Ectodermal cell (in vitro differentiated cells): Measurements from ENCODE around the gene ABTB1.

Experiments used
- H3K27ac ChIP-seq: 2 replicates; pipeline ENCODE4 v1.7.0; 2013; ENCODE audit warnings: mild to moderate bottlenecking, low read depth, low read length; ENCODE audit not compliant: insufficient read depth, poor library complexity, severe bottlenecking
- H3K27me3 ChIP-seq: 2 replicates; pipeline ENCODE4 v1.7.0; 2013; ENCODE audit warnings: mild to moderate bottlenecking, low read length; ENCODE audit not compliant: insufficient read depth, control insufficient read depth, poor library complexity, severe bottlenecking
- H3K36me3 ChIP-seq: one replicate; pipeline ENCODE4 v1.7.0; 2013; ENCODE audit warnings: low read length; ENCODE audit not compliant: control insufficient read depth, insufficient read depth
- H3K4me1 ChIP-seq: one replicate; pipeline ENCODE4 v1.7.0; 2013; ENCODE audit warnings: low read length; ENCODE audit not compliant: control insufficient read depth, insufficient read depth
- H3K4me3 ChIP-seq: 2 replicates; pipeline ENCODE4 v1.7.0; 2013; ENCODE audit warnings: low read depth, low read length, control low read depth; ENCODE audit not compliant: insufficient read depth
- H3K9me3 ChIP-seq: 2 replicates; pipeline ENCODE4 v1.7.0; 2013; ENCODE audit warnings: mild to moderate bottlenecking, low read length, moderate library complexity; ENCODE audit not compliant: control insufficient read depth
- WGBS, 2 experiments: methylation state at CpG; one replicate each; pipeline ENCODE4 v1.1.7; 2013; ENCODE audit warnings: missing lambda C conversion rate in 2 of 2; 5-methylcytosine and 5-hydroxymethylcytosine counted together

ABTB1 gene

DNA sequence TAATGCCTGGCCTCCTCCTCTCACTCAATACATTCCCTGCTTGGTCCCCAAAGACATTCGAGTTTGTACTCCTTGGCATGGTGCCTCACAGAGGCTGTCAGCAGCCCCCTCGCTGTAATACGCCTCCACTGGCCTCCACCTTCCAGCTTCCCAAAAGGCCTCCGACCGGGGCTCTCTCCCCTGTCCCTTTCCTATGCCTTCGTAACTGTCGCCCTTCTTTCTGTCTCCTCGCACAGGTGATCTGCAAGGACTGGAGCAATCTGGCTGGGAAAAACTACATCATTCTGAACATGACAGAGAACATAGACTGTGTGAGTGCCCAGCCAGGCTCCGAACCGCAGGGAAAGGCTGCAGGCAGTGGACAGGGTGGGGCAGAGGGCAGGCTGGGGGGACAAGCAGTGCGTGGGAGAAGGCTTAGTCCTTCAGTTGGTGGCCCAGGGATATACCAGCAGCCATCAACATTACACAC is 10.7 kb upstream of the ABTB1 start:
- Histone ChIP-seq H3K9me3 (no peaks in the 10 kb centered on the region), H3K27me3 (no peaks in the 10 kb centered on the region), H3K36me3 (no peaks in the 10 kb centered on the region), H3K27ac (no peak overlapping the region), H3K4me1 (no peaks in the 10 kb centered on the region), H3K4me3 (no peak overlapping the region)
- WGBS, 2 experiments: 89 to 91% methylated on average over 11 of the region's 11 CpGs

DNA sequence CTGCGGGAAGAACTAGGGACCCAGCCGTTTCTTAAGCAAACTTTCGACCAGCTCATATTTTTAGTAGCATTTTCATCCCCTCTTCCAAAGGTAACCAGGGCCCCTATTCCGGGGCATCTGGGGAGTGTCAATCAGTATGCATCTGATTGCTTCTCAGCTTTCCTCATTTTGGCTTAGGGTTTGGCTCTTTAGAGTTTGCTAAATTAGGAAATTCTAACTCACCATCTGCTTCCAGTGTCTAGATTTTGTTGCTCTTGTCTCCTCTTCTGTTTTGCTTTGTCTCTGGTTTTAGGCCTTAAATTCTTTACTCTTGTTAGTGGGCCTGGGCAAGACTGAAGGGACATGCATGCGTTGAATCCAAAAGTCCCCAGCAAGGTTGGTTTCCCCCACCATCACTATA is 9.6 kb upstream of the ABTB1 start:
- Histone ChIP-seq H3K36me3 (no peaks in the 10 kb centered on the region), H3K27me3 (no peaks in the 10 kb centered on the region), H3K4me3 (no peak overlapping the region), H3K4me1 (no peaks in the 10 kb centered on the region), H3K27ac (no peak overlapping the region), H3K9me3 (no peaks in the 10 kb centered on the region)
- WGBS, 2 experiments: 94 to 96% methylated on average over 5 of the region's 5 CpGs

DNA sequence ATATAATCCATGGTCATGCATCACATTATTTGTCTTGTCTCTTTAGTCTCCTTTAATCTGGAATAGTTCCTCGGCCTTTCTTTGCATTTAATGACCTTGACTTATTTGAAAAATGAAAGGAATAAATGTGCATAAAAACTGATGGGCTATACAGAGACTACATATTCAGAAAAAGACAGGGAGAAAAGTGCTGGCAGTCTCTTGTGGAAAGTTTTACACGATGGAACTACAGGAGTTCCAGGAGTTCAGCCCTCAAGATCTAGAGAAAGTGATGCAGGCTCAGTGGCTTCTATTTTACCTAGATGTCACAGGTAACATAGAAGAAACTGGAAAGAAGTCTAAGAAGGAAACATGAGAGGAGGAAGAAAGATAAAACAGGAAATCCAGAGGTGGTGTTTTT is 7.6 kb upstream of the ABTB1 start:
- Histone ChIP-seq H3K27me3 (no peaks in the 10 kb centered on the region), H3K27ac (no peak overlapping the region), H3K36me3 (no peaks in the 10 kb centered on the region), H3K4me1 (no peaks in the 10 kb centered on the region), H3K9me3 (no peaks in the 10 kb centered on the region), H3K4me3 (no peak overlapping the region)
- whole genome bisulfite sequencing, 2 experiments: 87 to 96% methylated on average over 2 of the region's 2 CpGs

DNA sequence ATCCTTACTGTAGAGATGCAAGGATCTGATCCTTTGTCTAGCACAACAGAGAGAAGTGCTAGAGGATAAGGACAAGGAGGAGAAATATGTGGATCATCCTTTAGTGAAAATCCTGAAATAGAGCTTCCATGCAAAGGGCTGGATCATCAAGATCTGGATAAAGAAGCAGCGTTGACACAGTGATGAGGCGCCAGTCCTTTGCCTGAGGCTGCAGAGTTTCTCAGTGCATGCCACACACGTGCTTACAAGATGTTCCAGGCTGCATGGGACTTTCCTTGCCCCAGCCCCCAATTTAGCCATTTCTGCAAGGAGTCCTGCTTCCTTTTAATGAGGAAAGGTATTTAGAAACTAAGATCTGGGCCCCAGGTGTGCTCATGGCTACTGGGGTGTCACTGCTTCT is 7.2 kb upstream of the ABTB1 start:
- Histone ChIP-seq H3K36me3 (no peaks in the 10 kb centered on the region), H3K27me3 (no peaks in the 10 kb centered on the region), H3K27ac (no peak overlapping the region), H3K9me3 (no peaks in the 10 kb centered on the region), H3K4me1 (no peaks in the 10 kb centered on the region), H3K4me3 (no peak overlapping the region)
- 94 to 95% methylated on average over 3 of the region's 3 CpGs for WGBS, 2 experiments

DNA sequence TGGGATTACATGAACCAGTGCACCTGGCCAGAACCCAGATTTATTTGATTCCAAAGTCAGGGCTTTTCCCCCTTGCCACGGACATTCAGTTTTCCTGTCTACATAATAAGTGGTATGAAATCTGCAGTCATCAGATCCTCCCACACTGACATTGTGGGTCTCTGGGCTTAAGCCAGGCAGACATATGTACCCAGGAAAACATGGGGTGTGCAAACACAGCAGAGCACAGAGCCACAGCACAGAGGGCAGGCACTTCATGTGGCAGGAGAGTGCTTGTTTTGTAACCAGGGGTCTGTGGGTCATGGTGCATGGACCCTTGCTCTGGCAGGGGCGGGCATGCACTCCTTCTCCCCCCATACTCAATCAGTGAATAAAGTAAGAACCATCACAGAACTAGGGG is 6.1 kb upstream of the ABTB1 start:
- Histone ChIP-seq H3K4me1 (no peaks in the 10 kb centered on the region), H3K27ac (no peak overlapping the region), H3K27me3 (peaks cover 1% of the 10 kb centered on the region), H3K36me3 (no peaks in the 10 kb centered on the region), H3K9me3 (no peaks in the 10 kb centered on the region), H3K4me3 (no peak overlapping the region)
- 88 to 92% methylated on average over 2 of the region's 2 CpGs for WGBS, 2 experiments

DNA sequence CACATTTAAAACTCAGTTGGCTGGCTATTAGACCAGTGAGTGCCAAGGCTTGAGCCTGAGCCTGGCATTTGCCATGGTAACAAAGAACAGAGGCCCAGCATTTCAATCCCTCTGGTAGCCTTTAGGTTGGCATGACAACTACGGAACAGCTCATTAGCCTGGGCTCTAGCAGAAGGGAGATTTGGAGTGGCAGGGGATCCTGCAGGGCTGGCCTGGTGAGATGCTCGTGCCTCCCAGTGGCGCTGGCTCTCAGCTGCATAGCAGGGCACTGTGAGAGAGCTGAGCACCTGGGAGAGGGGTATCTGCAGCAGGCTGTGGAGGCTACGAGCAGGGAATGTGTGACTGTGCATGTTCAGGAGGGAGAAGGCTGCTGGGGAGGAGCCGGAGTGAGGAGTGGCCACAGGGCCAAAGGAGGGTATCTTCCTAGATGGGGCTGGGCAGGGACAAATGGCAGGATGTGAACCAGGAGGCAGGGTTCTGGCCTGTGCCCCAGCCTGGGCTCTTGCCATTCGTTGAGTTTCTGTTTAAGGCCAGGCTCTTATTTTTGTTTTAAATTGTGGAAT is 5.6 kb upstream of the ABTB1 start:
- no peak overlapping the region for H3K27ac ChIP-seq
- H3K9me3 ChIP-seq: no peaks in the 10 kb centered on the region
- peaks cover 7% of the 10 kb centered on the region for H3K27me3 ChIP-seq
- H3K4me3 ChIP-seq: no peak overlapping the region
- WGBS, 2 experiments: 86 to 90% methylated on average over 6 of the region's 6 CpGs
- H3K36me3 ChIP-seq: no peaks in the 10 kb centered on the region
- H3K4me1 ChIP-seq: no peaks in the 10 kb centered on the region

DNA sequence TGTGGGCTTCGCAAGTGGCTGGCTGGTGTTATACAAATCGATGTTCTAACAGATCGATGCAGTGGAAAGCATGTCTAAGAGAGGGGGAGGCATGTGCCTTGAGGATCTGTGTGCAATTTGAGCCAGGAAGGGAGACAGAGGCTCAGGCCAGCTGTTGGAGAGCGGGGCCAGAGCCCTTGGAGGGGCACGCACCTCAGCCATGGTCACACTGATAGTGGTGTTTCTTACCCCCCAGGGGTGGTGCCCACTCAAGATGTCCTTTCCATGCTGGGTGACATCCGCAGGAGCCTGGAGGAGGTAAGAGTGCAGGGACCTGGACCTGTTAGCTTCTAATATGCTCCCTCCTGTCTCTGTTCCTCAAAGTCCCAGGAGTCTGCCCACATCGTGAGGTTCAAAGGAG is 3.8 kb upstream of the ABTB1 start:
- Histone ChIP-seq H3K4me1 (peaks cover 2% of the 10 kb centered on the region), H3K27ac (no peak overlapping the region), H3K4me3 (no peak overlapping the region), H3K9me3 (no peaks in the 10 kb centered on the region), H3K27me3 (peaks cover 17% of the 10 kb centered on the region), H3K36me3 (no peaks in the 10 kb centered on the region)
- WGBS, 2 experiments: 96% methylated on average over 7 of the region's 7 CpGs

DNA sequence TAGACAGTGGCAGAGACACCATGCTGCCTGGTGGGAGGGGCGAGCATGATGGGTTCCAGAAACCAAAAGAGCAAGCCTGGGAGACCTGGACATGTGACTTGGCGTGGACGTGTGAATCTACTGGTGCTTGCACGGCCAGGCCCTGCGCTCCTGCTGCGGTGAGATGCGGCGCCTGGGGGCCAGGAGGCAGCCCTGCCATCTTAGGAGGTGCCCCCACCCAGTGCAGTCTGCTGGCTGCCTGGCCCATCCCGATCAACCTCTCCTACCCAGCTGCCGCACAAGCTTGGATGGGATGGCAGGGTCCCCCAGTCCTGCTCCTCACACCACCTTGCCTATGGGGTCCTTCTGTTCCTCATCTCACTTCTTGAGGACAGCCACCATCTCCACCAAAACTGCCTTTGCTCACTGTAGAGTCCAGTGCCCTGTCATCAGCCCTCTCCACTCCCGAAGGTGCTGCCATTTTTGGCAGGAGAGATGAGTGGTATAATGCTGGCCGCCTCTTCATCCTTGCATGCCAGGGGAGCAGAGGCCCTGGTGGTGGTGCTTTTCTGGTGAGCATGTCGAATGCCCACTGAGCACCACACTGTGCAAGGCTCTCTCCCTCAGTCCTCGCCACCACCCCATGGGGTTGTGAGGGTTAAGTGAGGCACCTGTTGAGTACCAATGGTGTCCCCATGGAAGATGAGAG is 3.1 kb upstream of the ABTB1 start:
- Histone ChIP-seq H3K27me3 (peaks cover 24% of the 10 kb centered on the region), H3K4me3 (no peak overlapping the region), H3K9me3 (no peaks in the 10 kb centered on the region), H3K36me3 (no peaks in the 10 kb centered on the region), H3K4me1 (peaks cover 3% of the 10 kb centered on the region), H3K27ac (no peak overlapping the region)
- WGBS, 2 experiments: 93 to 95% methylated on average over 14 of the region's 14 CpGs

DNA sequence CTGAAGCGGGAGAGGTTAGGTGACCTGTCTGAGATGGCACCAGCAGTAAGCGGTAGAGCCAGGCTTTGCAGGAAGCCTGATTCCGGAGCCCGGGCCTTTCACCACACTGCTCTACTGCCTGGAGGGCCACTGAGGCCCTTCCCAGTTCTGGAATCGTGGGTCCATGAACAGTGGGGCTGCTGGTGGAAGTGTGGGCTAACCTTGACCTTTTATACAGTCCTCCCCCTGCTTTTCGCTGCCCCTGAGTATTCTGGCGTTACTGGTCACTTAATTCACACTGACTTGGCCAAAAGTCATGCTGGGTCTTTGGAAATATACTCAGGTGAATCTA is 2.6 kb upstream of the ABTB1 start:
- no peaks in the 10 kb centered on the region for H3K9me3 ChIP-seq
- WGBS, 2 experiments: 95% methylated on average over 7 of the region's 7 CpGs

DNA sequence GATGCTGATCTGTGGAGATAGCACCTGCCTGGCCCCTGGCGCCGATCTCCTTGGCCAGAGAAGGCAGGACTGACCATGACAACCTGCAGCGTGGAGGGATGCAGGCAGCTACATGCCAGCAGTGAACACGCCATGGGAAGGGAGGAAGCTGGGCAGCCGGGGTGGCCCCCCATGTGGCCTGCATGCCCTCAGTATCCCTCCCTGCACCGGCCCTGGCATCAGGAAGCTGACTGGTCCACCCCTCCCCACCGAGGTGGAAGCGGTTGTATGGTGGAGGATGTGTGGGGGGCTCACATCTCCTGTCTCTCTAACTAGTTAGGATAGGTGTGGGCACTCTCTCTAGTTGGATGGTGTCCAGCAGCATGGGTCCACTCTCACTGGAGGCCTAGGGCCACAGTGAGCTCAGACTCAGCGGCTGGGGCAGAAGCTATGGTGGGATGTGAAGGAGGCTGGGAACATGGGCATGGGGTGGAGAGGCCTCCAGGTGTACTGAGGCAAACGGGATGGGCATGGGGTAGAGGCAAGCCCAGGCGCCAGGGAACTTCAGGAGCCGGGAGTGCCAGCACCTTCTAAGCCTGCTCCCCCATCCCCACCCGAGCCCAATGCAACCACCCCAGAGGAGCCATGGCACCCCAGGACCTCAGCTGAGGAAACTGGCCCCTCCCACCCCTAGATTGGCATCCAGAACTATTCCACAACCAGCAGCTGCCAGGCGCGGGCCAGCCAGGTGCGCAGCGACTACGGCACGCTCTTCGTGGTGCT is 1.8 kb upstream of the ABTB1 start:
- H3K4me3 ChIP-seq: no peak overlapping the region
- 94 to 95% methylated on average over 20 of the region's 20 CpGs for WGBS, 2 experiments
- H3K27me3 ChIP-seq: peaks cover 27% of the 10 kb centered on the region
- no peaks in the 10 kb centered on the region for H3K36me3 ChIP-seq
- no peaks in the 10 kb centered on the region for H3K9me3 ChIP-seq
- no peak overlapping the region for H3K27ac ChIP-seq
- H3K4me1 ChIP-seq: peaks cover 3% of the 10 kb centered on the region

More for the DNA sequence above, 2.6 kb upstream of the ABTB1 start:
- peaks cover 27% of the 10 kb centered on the region for H3K27me3 ChIP-seq
- no peaks in the 10 kb centered on the region for H3K36me3 ChIP-seq
- no peak overlapping the region for H3K27ac ChIP-seq
- H3K4me1 ChIP-seq: peaks cover 3% of the 10 kb centered on the region
- no peak overlapping the region for H3K4me3 ChIP-seq
